ENCODE data around the gene FHL2. TPM values are rescaled to one million over a fixed set of nuclear protein-coding genes. Genes with fewer than 3 reads are reported as not detected.

Gene FHL2
- total and polyA plus RNA-seq, 2 of the 13 experiments (the other 11 are each of a cell fraction or from before 2014, with no cell fraction given) = 1.9 to 74.8 TPM

GRCh38 chr2:105397025-105397722, 1.7 kb downstream of the FHL2 start:
- Histone ChIP-seq H3K79me2 (ENCODE audit: insufficient read depth, low read length) (peaks cover 25% of the 10 kb centered on the region), H4K20me1 (ENCODE audit: insufficient read depth, low read length) (no peaks in the 10 kb centered on the region), H3K4me3 (replicated peaks in 1 of 3; ENCODE audit: insufficient read depth in 1 of 3, low read depth in 2 of 3, low read length in 3 of 3) (peak overlapping the region in 2 of 3 experiments; percentile 2 to 30; a peak in 3 of 6 replicates), H3K27me3 (ENCODE audit: control insufficient read depth in 1 of 2, insufficient read depth in 2 of 2, low read length in 2 of 2) (peaks cover 0 to 6% of the 10 kb centered on the region in 2 experiments; a peak in 2 of 5 replicates), H3K9ac (ENCODE audit: insufficient read depth, low read depth, low read length) (peak overlapping the region; percentile 81), H3K4me1 (ENCODE audit: insufficient read depth, low read length) (peaks cover 57% of the 10 kb centered on the region), H3K9me3 (ENCODE audit: low read length) (no peaks in the 10 kb centered on the region), H3K36me3 (replicated peaks in 1 of 2; ENCODE audit: control insufficient read depth in 1 of 2, insufficient read depth in 2 of 2, low read length in 2 of 2) (peaks cover 0 to 3% of the 10 kb centered on the region in 2 experiments; a peak in 2 of 5 replicates), H2AFZ (ENCODE audit: low read length) (no peak overlapping the region), H3K27ac (ENCODE audit: extremely low read length, insufficient read depth, low read length) (peak overlapping the region; percentile 17), H3K4me2 (ENCODE audit: low read depth, low read length) (peak overlapping the region; percentile 78)
- ATAC-seq (no peak), DNase-seq (ENCODE audit: low spot score) (no peak), FAIRE-seq (no peak)
- intact Hi-C loops (cut with micrococcal nuclease; ENCODE audit: unreplicated experiment) = no loop called here
- 76% methylated on average over 13 of the region's 13 CpGs for WGBS (ENCODE audit: low lambda C conversion rate)
- TF ChIP-seq ZNF576 (CRISPR knock-in tag; IDR thresholded peaks at IDR 0.05) = no peak
- TF ChIP-seq ZNF225 (CRISPR knock-in tag; IDR thresholded peaks at IDR 0.05) = no peak
- no peak for TF ChIP-seq KAT8 (CRISPR knock-in tag; IDR thresholded peaks at IDR 0.05)
- TF ChIP-seq XRCC5 (optimal IDR thresholded peaks at IDR 0.05; ENCODE audit: low read length) = peak; percentile 4
- TF ChIP-seq ZNF441 (CRISPR knock-in tag; IDR thresholded peaks at IDR 0.05; ENCODE audit: borderline replicate concordance) = no peak
- in situ Hi-C loops (cut with HindIII; ENCODE audit: extremely low pct_ligation_motif_present, low pct_unique_long_range_greater_than_20kb) = no loop called here
- ChIA-PET CTCF (ENCODE audit: low intra/inter-chr PET ratio, low total read pairs) (no interaction called here), POLR2A (interaction anchor here (0.9 to 1.2 kb wide), 2 partner anchors 11 to 13 kb away, joined by 3 to 4 read pairs; no protein-coding TSS in a partner anchor)
- no TSS peak for BruUV-seq (replicated peaks)

- in situ Hi-C loops (cut with HindIII; ENCODE audit: extremely low pct_ligation_motif_present, low pct_unique_long_range_greater_than_20kb) = no loop called here
- Histone ChIP-seq H3K36me3 (replicated peaks in 1 of 2; ENCODE audit: control insufficient read depth in 1 of 2, insufficient read depth in 2 of 2, low read length in 2 of 2) (peaks cover 0 to 3% of the 10 kb centered on the region in 2 experiments; a peak in 2 of 5 replicates), H4K20me1 (ENCODE audit: insufficient read depth, low read length) (no peaks in the 10 kb centered on the region), H3K27ac (ENCODE audit: extremely low read length, insufficient read depth, low read length) (peak overlapping the region; percentile 58), H3K4me1 (ENCODE audit: insufficient read depth, low read length) (peaks cover 64% of the 10 kb centered on the region), H3K9ac (ENCODE audit: insufficient read depth, low read depth, low read length) (no peak overlapping the region), H3K4me2 (ENCODE audit: low read depth, low read length) (peak overlapping the region; percentile 78), H3K27me3 (ENCODE audit: control insufficient read depth in 1 of 2, insufficient read depth in 2 of 2, low read length in 2 of 2) (peaks cover 0 to 6% of the 10 kb centered on the region in 2 experiments; a peak in 2 of 5 replicates), H3K79me2 (ENCODE audit: insufficient read depth, low read length) (peaks cover 26% of the 10 kb centered on the region), H2AFZ (ENCODE audit: low read length) (no peak overlapping the region), H3K9me3 (ENCODE audit: low read length) (no peaks in the 10 kb centered on the region), H3K4me3 (replicated peaks in 1 of 3; ENCODE audit: insufficient read depth in 1 of 3, low read depth in 2 of 3, low read length in 3 of 3) (peak overlapping the region in 1 of 3 experiments; percentile 9; a peak in 2 of 6 replicates)
- BruUV-seq (replicated peaks) = no TSS peak
- POLR2A ChIA-PET = interaction anchor here (0.9 to 1.2 kb wide), 2 partner anchors 10 to 13 kb away, joined by 3 to 4 read pairs; no protein-coding TSS in a partner anchor
- intact Hi-C loops (cut with micrococcal nuclease; ENCODE audit: unreplicated experiment) = no loop called here
- FAIRE-seq = peak; percentile 21
- ATAC-seq = peak; percentile 48
- WGBS (ENCODE audit: low lambda C conversion rate) = 58% methylated on average over 12 of the region's 12 CpGs
- CTCF ChIA-PET (ENCODE audit: low intra/inter-chr PET ratio, low total read pairs) = no interaction called here
- DNase-seq (ENCODE audit: low spot score) = peak; percentile 85
- no peak for TF ChIP-seq NCOR1 (IDR thresholded peaks at IDR 0.05; ENCODE audit: borderline replicate concordance, low read length)
- no peak for TF ChIP-seq NFE2 (CRISPR knock-in tag; IDR thresholded peaks at IDR 0.05)
- TF ChIP-seq ATF5 (CRISPR knock-in tag; IDR thresholded peaks at IDR 0.05; ENCODE audit: low read depth) = no peak
- no peak for TF ChIP-seq MZF1 (CRISPR knock-in tag; IDR thresholded peaks at IDR 0.05; ENCODE audit: borderline replicate concordance)
- TF ChIP-seq TAF1 (CRISPR knock-in tag; IDR thresholded peaks at IDR 0.05) = no peak
- no peak for TF ChIP-seq ZNF343 (CRISPR knock-in tag; IDR thresholded peaks at IDR 0.05)
Measured at GRCh38 chr2:105396254-105397024, 2.4 kb downstream of the FHL2 start.

Measured in HepG2 (cell line).